HepG2 (cell line): Measurements from ENCODE around the gene ARHGAP22. TPM values are rescaled to one million over a fixed set of nuclear protein-coding genes. Genes with fewer than 3 reads are reported as not detected.

Experiments used
- ATAC-seq: fragments of 200-7000 bp; cut with Tn5 transposase; 3 replicates; pipeline ENCODE4 v1.9.1; 2020; ENCODE audit warnings: mild to moderate bottlenecking, moderate library complexity
- BruUV-seq: library from RNA; stranded (reverse); fragments of 400-500 nt; replicated peaks from 2 replicates; lab custom pipeline; 2021; lab: Mats Ljungman, UMichigan
- CTCF ChIA-PET: fragments of 300-600 bp; formaldehyde crosslinking; extraction: SDS; loops from one replicate; lab custom pipeline; 2021; ENCODE audit warnings: low total read pairs, inconsistent platforms, low intra/inter-chr PET ratio; lab: Yijun Ruan, JAX
- POLR2A ChIA-PET: fragments of 350-600 bp; sonication (Branson Sonifier 250); formaldehyde crosslinking; loops from one replicate; lab custom pipeline; 2020; ENCODE audit warnings: antibody characterized with exemption, inconsistent platforms; lab: Yijun Ruan, JAX
- DNase-seq: peaks from one replicate; pipeline ENCODE4 v3.0.0-alpha.2; 2015; ENCODE audit warnings: low spot score
- FAIRE-seq: peaks from 3 replicates; lab custom pipeline; 2011; peaks lifted over from hg19 to GRCh38; lab: Jason Lieb, UNC
- H2AFZ ChIP-seq: one replicate; pipeline ENCODE4 v1.6.1; 2011; ENCODE audit warnings: low read length, inconsistent platforms
- H3K27ac ChIP-seq: fragments of 300-600 bp; 3 replicates; pipeline ENCODE4 v1.8.0; 2011; ENCODE audit warnings: mixed run types, mild to moderate bottlenecking, mixed read lengths, low read length, inconsistent platforms; ENCODE audit not compliant: insufficient read depth; ENCODE audit errors: extremely low read length
- H3K27me3 ChIP-seq, 2 experiments: fragments of 200-600 bp in 1 of 2; 2 replicates in 1 of 2; 3 replicates in 1 of 2; pipeline versions ENCODE4 v1.6.0 to v1.8.0; 2011; ENCODE audit warnings: low read length in 2 of 2, mild to moderate bottlenecking in 2 of 2, moderate library complexity in 2 of 2, inconsistent platforms in 1 of 2; ENCODE audit not compliant: insufficient read depth in 2 of 2, control insufficient read depth in 1 of 2
- H3K36me3 ChIP-seq, 2 experiments: fragments of 200-600 bp in 1 of 2; replicated peaks in 1 of 2; 2 replicates in 1 of 2; 3 replicates in 1 of 2; pipeline versions ENCODE4 v1.5.1 to v1.8.0; 2011; ENCODE audit warnings: low read length in 2 of 2, inconsistent platforms in 1 of 2; ENCODE audit not compliant: insufficient read depth in 2 of 2, control insufficient read depth in 1 of 2
- H3K4me1 ChIP-seq: 2 replicates; pipeline ENCODE4 v1.5.1; 2012; ENCODE audit warnings: low read length, inconsistent platforms; ENCODE audit not compliant: insufficient read depth
- H3K4me2 ChIP-seq: 2 replicates; pipeline ENCODE4 v1.6.0; 2011; ENCODE audit warnings: low read depth, low read length, inconsistent platforms
- H3K4me3 ChIP-seq, 3 experiments: fragments of 200-600 bp in 1 of 3; sonication (generic), shearing (Covaris generic) in 1 of 3; replicated peaks in 1 of 3; 2 replicates each; pipeline ENCODE4 v1.5.1; 2011 to 2016; ENCODE audit warnings: low read length in 3 of 3, inconsistent platforms in 2 of 3, low read depth in 2 of 3, mild to moderate bottlenecking in 2 of 3, control low read depth in 1 of 3, mixed read lengths in 1 of 3; ENCODE audit not compliant: insufficient read depth in 1 of 3
- H3K79me2 ChIP-seq: one replicate; pipeline ENCODE4 v1.6.1; 2011; ENCODE audit warnings: low read length, inconsistent platforms; ENCODE audit not compliant: insufficient read depth
- H3K9ac ChIP-seq: 2 replicates; pipeline ENCODE4 v1.6.0; 2011; ENCODE audit warnings: mild to moderate bottlenecking, low read depth, low read length, inconsistent platforms; ENCODE audit not compliant: insufficient read depth
- H3K9me3 ChIP-seq: 2 replicates; pipeline ENCODE4 v1.5.1; 2012; ENCODE audit warnings: mild to moderate bottlenecking, low read length
- H4K20me1 ChIP-seq: 2 replicates; pipeline ENCODE4 v1.6.0; 2011; ENCODE audit warnings: inconsistent platforms, mild to moderate bottlenecking, low read length, moderate library complexity; ENCODE audit not compliant: insufficient read depth
- ATF4 ChIP-seq, 2 experiments: fragments of 450-650 bp in 1 of 2; sonication (generic) in 1 of 2; formaldehyde crosslinking; IDR thresholded peaks; 2 replicates each; pipeline versions ENCODE4 v1.5.0 to v1.8.0; 2020 to 2022; ENCODE audit warnings: mild to moderate bottlenecking in 1 of 2, missing genetic modification reagents in 1 of 2
- ELF1 ChIP-seq: sonication (generic); formaldehyde crosslinking; IDR thresholded peaks from 2 replicates; pipeline ENCODE4 v1.4.0; 2020; ENCODE audit warnings: missing genetic modification reagents
- MLLT10 ChIP-seq: sonication (generic); formaldehyde crosslinking; IDR thresholded peaks from 2 replicates; pipeline ENCODE4 v1.4.0; 2020; ENCODE audit warnings: missing genetic modification reagents
- NCOA1 ChIP-seq: sonication (generic); formaldehyde crosslinking; IDR thresholded peaks from 2 replicates; pipeline ENCODE4 v1.9.0; 2021; ENCODE audit warnings: missing genetic modification reagents
- NCOA2 ChIP-seq: sonication (generic); formaldehyde crosslinking; IDR thresholded peaks from 2 replicates; pipeline ENCODE4 v1.8.0; 2022; ENCODE audit warnings: inconsistent platforms
- NR2F6 ChIP-seq, 2 experiments: IDR thresholded peaks; 2 replicates each; pipeline ENCODE4 v1.6.1; 2016; ENCODE audit warnings: antibody characterized with exemption in 1 of 2, mild to moderate bottlenecking in 1 of 2
- PRMT3 ChIP-seq: sonication (generic); formaldehyde crosslinking; IDR thresholded peaks from 2 replicates; pipeline ENCODE4 v1.8.1; 2022; ENCODE audit warnings: low read depth, mild to moderate bottlenecking, moderate library complexity, missing genetic modification reagents, borderline replicate concordance
- RARG ChIP-seq: sonication (generic); formaldehyde crosslinking; IDR thresholded peaks from 2 replicates; pipeline ENCODE4 v1.4.0; 2020; ENCODE audit warnings: low read depth, mild to moderate bottlenecking, missing genetic modification reagents
- SRSF4 ChIP-seq: fragments of 200-400 bp; formaldehyde crosslinking; IDR thresholded peaks from one replicate; pipeline ENCODE4 v1.6.1; 2018; ENCODE audit warnings: mild to moderate bottlenecking, low read depth, low read length, moderate library complexity; ENCODE audit not compliant: poor library complexity, severe bottlenecking
- TFDP1 ChIP-seq: IDR thresholded peaks from 2 replicates; pipeline ENCODE4 v1.6.1; 2016; ENCODE audit warnings: missing compliant biosample characterization, missing genetic modification reagents, borderline replicate concordance
- ZBTB14 ChIP-seq: sonication (generic); formaldehyde crosslinking; IDR thresholded peaks from 2 replicates; pipeline ENCODE4 v1.4.0; 2020; ENCODE audit warnings: missing genetic modification reagents
- ZFP41 ChIP-seq: sonication (generic); formaldehyde crosslinking; IDR thresholded peaks from 2 replicates; pipeline ENCODE4 v1.4.0; 2020; ENCODE audit warnings: mild to moderate bottlenecking, missing genetic modification reagents, borderline replicate concordance
- ZMYM4 ChIP-seq: sonication (generic); formaldehyde crosslinking; IDR thresholded peaks from 2 replicates; pipeline ENCODE4 v1.8.1; 2023; ENCODE audit warnings: mild to moderate bottlenecking, missing genetic modification reagents
- ZNF276 ChIP-seq: sonication (generic); formaldehyde crosslinking; IDR thresholded peaks from 2 replicates; pipeline ENCODE4 v1.4.0; 2020; ENCODE audit warnings: mild to moderate bottlenecking, low read depth, missing genetic modification reagents
- WGBS: methylation state at CpG from one replicate; pipeline ENCODE4 v1.1.6; 2017; ENCODE audit warnings: low lambda C conversion rate; 5-methylcytosine and 5-hydroxymethylcytosine counted together
- in situ Hi-C: cut with HindIII; loops from 2 replicates; pipeline ENCODE4 v1.10.0; 2017; ENCODE audit warnings: low pct_unique_long_range_greater_than_20kb; ENCODE audit not compliant: extremely low pct_ligation_motif_present
- intact Hi-C: fragments of 100-400 bp; cut with micrococcal nuclease; formaldehyde crosslinking; loops from one replicate; pipeline ENCODE4 v1.10.0; 2022; ENCODE audit not compliant: unreplicated experiment
- polyA plus RNA-seq, 8 experiments: library from polyadenylated mRNA; depleted of rRNA in 3 of 8; stranded (reverse) in 7 of 8; unstranded in 1 of 8; fragments of >200 nt; fragmentation: Illumina TruSeq in 4 of 8; extraction: Trizol in 4 of 8; gene quantifications; 2 replicates each; pipeline versions ENCODE4 v1.2.1 to v1.2.3, GENCODE V29; 2011 to 2016; ENCODE audit warnings: low read depth in 4 of 8, missing spikeins in 1 of 8, mixed read lengths in 1 of 8; ENCODE audit not compliant: insufficient read depth in 1 of 8
- total RNA-seq, 5 experiments: library from RNA; depleted of rRNA; stranded (reverse); fragments of >200 nt; fragmentation: Illumina TruSeq; extraction: Trizol; gene quantifications; 2 replicates each; pipeline ENCODE4 v1.2.3, GENCODE V29; 2016; ENCODE audit warnings: low read depth in 1 of 5

The ARHGAP22 gene
- total and polyA plus RNA-seq, 2 of the 13 experiments (the other 11 are each of a cell fraction or from before 2014, with no cell fraction given), result 0.08 to 0.38 TPM

GRCh38 chr10:48568131-48568530 is 36.7 kb downstream of the ARHGAP22 start:
- no TSS peak for BruUV-seq
- POLR2A ChIA-PET, result no interaction called here
- Histone ChIP-seq H3K79me2 (no peaks in the 10 kb centered on the region), H4K20me1 (no peaks in the 10 kb centered on the region), H3K4me3 (no peak overlapping the region), H3K27me3 (peaks cover 3 to 10% of the 10 kb centered on the region in 2 experiments; a peak in 2 of 5 replicates), H2AFZ (no peak overlapping the region), H3K9me3 (no peaks in the 10 kb centered on the region), H3K36me3 (no peaks in the 10 kb centered on the region), H3K9ac (no peak overlapping the region), H3K4me1 (no peaks in the 10 kb centered on the region), H3K27ac (no peak overlapping the region), H3K4me2 (no peak overlapping the region)
- DNase-seq (no peak), FAIRE-seq (no peak), ATAC-seq (no peak)
- in situ Hi-C loops (no loop called here), intact Hi-C loops (no loop called here)
- CTCF ChIA-PET, result no interaction called here
- no peak for TF ChIP-seq MLLT10 (CRISPR knock-in tag)
- no peak for TF ChIP-seq SRSF4
- TF ChIP-seq ZFP41 (CRISPR knock-in tag), result no peak
- TF ChIP-seq RARG (CRISPR knock-in tag), result no peak
- TF ChIP-seq ZNF276, result no peak
- no peak for TF ChIP-seq NCOA1
- TF ChIP-seq ATF4 (CRISPR knock-in tag; IDR thresholded peaks at IDR 0.05), result no peak
- no peak for TF ChIP-seq ZBTB14 (CRISPR knock-in tag)
- TF ChIP-seq NCOA2 (CRISPR knock-in tag), result no peak
- no peak for TF ChIP-seq TFDP1 (CRISPR knock-in tag)
- TF ChIP-seq ELF1, result no peak
- no peak for TF ChIP-seq PRMT3 (CRISPR knock-in tag)
- TF ChIP-seq NR2F6 (IDR thresholded peaks at IDR 0.05), result no peak
- no peak for TF ChIP-seq NR2F6 (CRISPR knock-in tag; IDR thresholded peaks at IDR 0.05)
- no peak for TF ChIP-seq ZMYM4 (CRISPR knock-in tag)
- 0% methylated on average over 3 of the region's 4 CpGs for WGBS
